MCF 10A (cell line): ENCODE measurements around the gene PRSS27. TPM values are rescaled to one million over a fixed set of nuclear protein-coding genes. Genes with fewer than 3 reads are reported as not detected.
A peak's percentile ranks its signal among the peaks of the same experiment; 100 is the strongest.

Experiments used
- BruUV-seq: library from RNA; stranded (reverse); fragments of 400-500 nt; replicated peaks from 2 replicates; lab custom pipeline; 2021; lab: Mats Ljungman, UMichigan
- CTCF ChIA-PET: fragments of 300-600 bp; sonication (Branson Sonifier 250); formaldehyde crosslinking; extraction: SDS; loops from one replicate; lab custom pipeline; 2021; ENCODE audit warnings: antibody characterized with exemption, inconsistent platforms; lab: Yijun Ruan, JAX
- POLR2A ChIA-PET: fragments of 300-600, 350-650 bp; sonication (Branson Sonifier 250); formaldehyde crosslinking; extraction: SDS; loops from one replicate; lab custom pipeline; 2020; ENCODE audit warnings: antibody characterized with exemption, inconsistent platforms; lab: Yijun Ruan, JAX
- DNase-seq: peaks from one replicate; pipeline ENCODE4 v3.0.0-alpha.2; 2018; ENCODE audit not compliant: unreplicated experiment
- H3K27ac Mint-ChIP-seq: one replicate; pipeline ENCODE4 v1.8.0; 2022; ENCODE audit warnings: mild to moderate bottlenecking, low read depth, mixed read lengths; ENCODE audit not compliant: unreplicated experiment
- H3K27me3 Mint-ChIP-seq: one replicate; pipeline ENCODE4 v1.8.0; 2022; ENCODE audit warnings: mixed read lengths; ENCODE audit not compliant: insufficient read depth, unreplicated experiment
- H3K36me3 Mint-ChIP-seq: one replicate; pipeline ENCODE4 v1.8.0; 2022; ENCODE audit warnings: mild to moderate bottlenecking, moderate library complexity, mixed read lengths; ENCODE audit not compliant: insufficient read depth, unreplicated experiment
- H3K4me1 Mint-ChIP-seq: one replicate; pipeline ENCODE4 v1.8.0; 2022; ENCODE audit warnings: mixed read lengths; ENCODE audit not compliant: insufficient read depth, unreplicated experiment
- H3K4me3 Mint-ChIP-seq: one replicate; pipeline ENCODE4 v1.8.0; 2022; ENCODE audit warnings: mild to moderate bottlenecking, moderate library complexity, mixed read lengths; ENCODE audit not compliant: unreplicated experiment
- H3K9me3 Mint-ChIP-seq: one replicate; pipeline ENCODE4 v1.8.0; 2022; ENCODE audit warnings: mixed read lengths; ENCODE audit not compliant: unreplicated experiment
- CTCF ChIP-seq: fragments of 200-600 bp; IDR thresholded peaks from one replicate; pipeline ENCODE4 v1.8.0; 2022; ENCODE audit warnings: antibody characterized with exemption, mild to moderate bottlenecking; ENCODE audit not compliant: unreplicated experiment
- intact Hi-C: fragments of 100-400 bp; cut with micrococcal nuclease; formaldehyde crosslinking; loops from 2 replicates; pipeline ENCODE4 v1.14.1; 2022
- total RNA-seq: library from RNA; stranded (reverse); gene quantifications from 2 replicates; pipeline ENCODE4 v1.2.3, GENCODE V29; 2022

PRSS27 gene
- total RNA-seq, 1 experiment from 2014 or later: 5.8 TPM

- H3K4me3 Mint-ChIP-seq: no peak overlapping the region
These were observed 46.6 kb upstream of the PRSS27 start for GRCh38 chr16:2766430-2767139.

GRCh38 chr16:2765462-2766404 is 45.7 kb upstream of the PRSS27 start:
- no peak for TF ChIP-seq CTCF
- ChIA-PET POLR2A (interaction anchor here (1.0 to 5.3 kb wide), 6 partner anchors 8 to 146 kb away, joined by 3 to 190 read pairs (median 14); partner anchors contain the start of genes ELOB, FLYWCH1 and SRRM2), CTCF (interaction anchor here (0.9 kb wide), 1 partner anchor 12 kb away, joined by 4 read pairs; no protein-coding TSS in a partner anchor)

More at GRCh38 chr16:2766430-2767139, 46.6 kb upstream of the PRSS27 start:
- BruUV-seq: no TSS peak
- no peak for DNase-seq
- intact Hi-C loops: no loop called here
- CTCF ChIA-PET: interaction anchor here (0.5 to 3.9 kb wide), 3 partner anchors 13 to 102 kb away, joined by 3 to 15 read pairs (median 4); no protein-coding TSS in a partner anchor
- H3K27ac Mint-ChIP-seq: peak overlapping the region; percentile 78
- peaks cover 35% of the 10 kb centered on the region for H3K4me1 Mint-ChIP-seq
- POLR2A ChIA-PET: interaction anchor here (1.0 to 5.3 kb wide), 6 partner anchors 8 to 145 kb away, joined by 6 to 190 read pairs (median 48); partner anchors contain the start of genes ELOB, FLYWCH1 and SRRM2
- TF ChIP-seq CTCF: no peak
- H3K27me3 Mint-ChIP-seq: no peaks in the 10 kb centered on the region
- H3K9me3 Mint-ChIP-seq: no peaks in the 10 kb centered on the region
- H3K36me3 Mint-ChIP-seq: peaks cover 99% of the 10 kb centered on the region

GRCh38 chr16:2764718-2765117 is 44.7 kb upstream of the PRSS27 start:
- H3K27me3 Mint-ChIP-seq: no peaks in the 10 kb centered on the region
- intact Hi-C loops: no loop called here
- H3K4me3 Mint-ChIP-seq: no peak overlapping the region
- CTCF ChIA-PET: interaction anchor here (0.5 kb wide), 1 partner anchor 245 kb away, joined by 3 read pairs; no protein-coding TSS in a partner anchor
- H3K4me1 Mint-ChIP-seq: peaks cover 31% of the 10 kb centered on the region
- H3K9me3 Mint-ChIP-seq: no peaks in the 10 kb centered on the region
- peaks cover 100% of the 10 kb centered on the region for H3K36me3 Mint-ChIP-seq
- no peak overlapping the region for H3K27ac Mint-ChIP-seq
- TF ChIP-seq CTCF: no peak
- no TSS peak for BruUV-seq
- POLR2A ChIA-PET: interaction anchor here (1.3 to 3.5 kb wide), 3 partner anchors 9 to 104 kb away, joined by 3 to 23 read pairs (median 6); partner anchors contain the start of gene SRRM2
- DNase-seq: no peak

More at GRCh38 chr16:2765462-2766404, 45.7 kb upstream of the PRSS27 start:
- Mint-ChIP-seq H3K4me3 (no peak overlapping the region), H3K9me3 (no peaks in the 10 kb centered on the region), H3K4me1 (peaks cover 35% of the 10 kb centered on the region), H3K27me3 (no peaks in the 10 kb centered on the region), H3K36me3 (peaks cover 100% of the 10 kb centered on the region), H3K27ac (no peak overlapping the region)
- BruUV-seq: no TSS peak
- intact Hi-C loops: no loop called here
- DNase-seq: no peak
